ENCODE data around the gene IP6K1.
"Not testable (repeated sequence)": the region's sequence is repeated elsewhere in the genome, so short reads cannot be mapped to it uniquely, and the experiment has no call there.

- not testable (repeated sequence) for TF ChIP-seq CTCF (conservative IDR thresholded peaks at IDR 0.05; ENCODE audit: low read depth in 2 of 2); JUNB (IDR thresholded peaks at IDR 0.05; ENCODE audit: unreplicated experiment); ETS1 (IDR thresholded peaks at IDR 0.05); EZH2 (IDR thresholded peaks at IDR 0.05; ENCODE audit: low read depth, unreplicated experiment); ZNF331 (CRISPR knock-in tag; IDR thresholded peaks at IDR 0.05; ENCODE audit: low read depth); EZH2phosphoT487 (IDR thresholded peaks at IDR 0.05; ENCODE audit: unreplicated experiment); POLR2AphosphoS5 (IDR thresholded peaks at IDR 0.05; ENCODE audit: low read depth); NANOG (IDR thresholded peaks at IDR 0.05; ENCODE audit: borderline replicate concordance); STAT1 (IDR thresholded peaks at IDR 0.05; ENCODE audit: unreplicated experiment); CREB1 (CRISPR knock-in tag; IDR thresholded peaks at IDR 0.05; ENCODE audit: low read depth)
- TF ChIP-seq, protein P1, sequence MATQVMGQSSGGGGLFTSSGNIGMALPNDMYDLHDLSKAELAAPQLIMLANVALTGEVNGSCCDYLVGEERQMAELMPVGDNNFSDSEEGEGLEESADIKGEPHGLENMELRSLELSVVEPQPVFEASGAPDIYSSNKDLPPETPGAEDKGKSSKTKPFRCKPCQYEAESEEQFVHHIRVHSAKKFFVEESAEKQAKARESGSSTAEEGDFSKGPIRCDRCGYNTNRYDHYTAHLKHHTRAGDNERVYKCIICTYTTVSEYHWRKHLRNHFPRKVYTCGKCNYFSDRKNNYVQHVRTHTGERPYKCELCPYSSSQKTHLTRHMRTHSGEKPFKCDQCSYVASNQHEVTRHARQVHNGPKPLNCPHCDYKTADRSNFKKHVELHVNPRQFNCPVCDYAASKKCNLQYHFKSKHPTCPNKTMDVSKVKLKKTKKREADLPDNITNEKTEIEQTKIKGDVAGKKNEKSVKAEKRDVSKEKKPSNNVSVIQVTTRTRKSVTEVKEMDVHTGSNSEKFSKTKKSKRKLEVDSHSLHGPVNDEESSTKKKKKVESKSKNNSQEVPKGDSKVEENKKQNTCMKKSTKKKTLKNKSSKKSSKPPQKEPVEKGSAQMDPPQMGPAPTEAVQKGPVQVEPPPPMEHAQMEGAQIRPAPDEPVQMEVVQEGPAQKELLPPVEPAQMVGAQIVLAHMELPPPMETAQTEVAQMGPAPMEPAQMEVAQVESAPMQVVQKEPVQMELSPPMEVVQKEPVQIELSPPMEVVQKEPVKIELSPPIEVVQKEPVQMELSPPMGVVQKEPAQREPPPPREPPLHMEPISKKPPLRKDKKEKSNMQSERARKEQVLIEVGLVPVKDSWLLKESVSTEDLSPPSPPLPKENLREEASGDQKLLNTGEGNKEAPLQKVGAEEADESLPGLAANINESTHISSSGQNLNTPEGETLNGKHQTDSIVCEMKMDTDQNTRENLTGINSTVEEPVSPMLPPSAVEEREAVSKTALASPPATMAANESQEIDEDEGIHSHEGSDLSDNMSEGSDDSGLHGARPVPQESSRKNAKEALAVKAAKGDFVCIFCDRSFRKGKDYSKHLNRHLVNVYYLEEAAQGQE (IDR thresholded peaks at IDR 0.05; ENCODE audit: unreplicated experiment): not testable (repeated sequence)
- TF ChIP-seq, protein P2, sequence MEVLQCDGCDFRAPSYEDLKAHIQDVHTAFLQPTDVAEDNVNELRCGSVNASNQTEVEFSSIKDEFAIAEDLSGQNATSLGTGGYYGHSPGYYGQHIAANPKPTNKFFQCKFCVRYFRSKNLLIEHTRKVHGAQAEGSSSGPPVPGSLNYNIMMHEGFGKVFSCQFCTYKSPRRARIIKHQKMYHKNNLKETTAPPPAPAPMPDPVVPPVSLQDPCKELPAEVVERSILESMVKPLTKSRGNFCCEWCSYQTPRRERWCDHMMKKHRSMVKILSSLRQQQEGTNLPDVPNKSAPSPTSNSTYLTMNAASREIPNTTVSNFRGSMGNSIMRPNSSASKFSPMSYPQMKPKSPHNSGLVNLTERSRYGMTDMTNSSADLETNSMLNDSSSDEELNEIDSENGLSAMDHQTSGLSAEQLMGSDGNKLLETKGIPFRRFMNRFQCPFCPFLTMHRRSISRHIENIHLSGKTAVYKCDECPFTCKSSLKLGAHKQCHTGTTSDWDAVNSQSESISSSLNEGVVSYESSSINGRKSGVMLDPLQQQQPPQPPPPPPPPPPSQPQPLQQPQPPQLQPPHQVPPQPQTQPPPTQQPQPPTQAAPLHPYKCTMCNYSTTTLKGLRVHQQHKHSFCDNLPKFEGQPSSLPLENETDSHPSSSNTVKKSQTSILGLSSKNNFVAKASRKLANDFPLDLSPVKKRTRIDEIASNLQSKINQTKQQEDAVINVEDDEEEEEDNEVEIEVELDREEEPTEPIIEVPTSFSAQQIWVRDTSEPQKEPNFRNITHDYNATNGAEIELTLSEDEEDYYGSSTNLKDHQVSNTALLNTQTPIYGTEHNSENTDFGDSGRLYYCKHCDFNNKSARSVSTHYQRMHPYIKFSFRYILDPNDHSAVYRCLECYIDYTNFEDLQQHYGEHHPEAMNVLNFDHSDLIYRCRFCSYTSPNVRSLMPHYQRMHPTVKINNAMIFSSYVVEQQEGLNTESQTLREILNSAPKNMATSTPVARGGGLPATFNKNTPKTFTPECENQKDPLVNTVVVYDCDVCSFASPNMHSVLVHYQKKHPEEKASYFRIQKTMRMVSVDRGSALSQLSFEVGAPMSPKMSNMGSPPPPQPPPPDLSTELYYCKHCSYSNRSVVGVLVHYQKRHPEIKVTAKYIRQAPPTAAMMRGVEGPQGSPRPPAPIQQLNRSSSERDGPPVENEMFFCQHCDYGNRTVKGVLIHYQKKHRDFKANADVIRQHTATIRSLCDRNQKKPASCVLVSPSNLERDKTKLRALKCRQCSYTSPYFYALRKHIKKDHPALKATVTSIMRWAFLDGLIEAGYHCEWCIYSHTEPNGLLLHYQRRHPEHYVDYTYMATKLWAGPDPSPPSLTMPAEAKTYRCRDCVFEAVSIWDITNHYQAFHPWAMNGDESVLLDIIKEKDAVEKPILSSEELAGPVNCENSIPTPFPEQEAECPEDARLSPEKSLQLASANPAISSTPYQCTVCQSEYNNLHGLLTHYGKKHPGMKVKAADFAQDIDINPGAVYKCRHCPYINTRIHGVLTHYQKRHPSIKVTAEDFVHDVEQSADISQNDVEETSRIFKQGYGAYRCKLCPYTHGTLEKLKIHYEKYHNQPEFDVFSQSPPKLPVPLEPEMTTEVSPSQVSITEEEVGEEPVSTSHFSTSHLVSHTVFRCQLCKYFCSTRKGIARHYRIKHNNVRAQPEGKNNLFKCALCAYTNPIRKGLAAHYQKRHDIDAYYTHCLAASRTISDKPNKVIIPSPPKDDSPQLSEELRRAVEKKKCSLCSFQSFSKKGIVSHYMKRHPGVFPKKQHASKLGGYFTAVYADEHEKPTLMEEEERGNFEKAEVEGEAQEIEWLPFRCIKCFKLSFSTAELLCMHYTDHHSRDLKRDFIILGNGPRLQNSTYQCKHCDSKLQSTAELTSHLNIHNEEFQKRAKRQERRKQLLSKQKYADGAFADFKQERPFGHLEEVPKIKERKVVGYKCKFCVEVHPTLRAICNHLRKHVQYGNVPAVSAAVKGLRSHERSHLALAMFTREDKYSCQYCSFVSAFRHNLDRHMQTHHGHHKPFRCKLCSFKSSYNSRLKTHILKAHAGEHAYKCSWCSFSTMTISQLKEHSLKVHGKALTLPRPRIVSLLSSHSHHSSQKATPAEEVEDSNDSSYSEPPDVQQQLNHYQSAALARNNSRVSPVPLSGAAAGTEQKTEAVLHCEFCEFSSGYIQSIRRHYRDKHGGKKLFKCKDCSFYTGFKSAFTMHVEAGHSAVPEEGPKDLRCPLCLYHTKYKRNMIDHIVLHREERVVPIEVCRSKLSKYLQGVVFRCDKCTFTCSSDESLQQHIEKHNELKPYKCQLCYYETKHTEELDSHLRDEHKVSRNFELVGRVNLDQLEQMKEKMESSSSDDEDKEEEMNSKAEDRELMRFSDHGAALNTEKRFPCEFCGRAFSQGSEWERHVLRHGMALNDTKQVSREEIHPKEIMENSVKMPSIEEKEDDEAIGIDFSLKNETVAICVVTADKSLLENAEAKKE (CRISPR knock-in tag; IDR thresholded peaks at IDR 0.05): not testable (repeated sequence)
Measured at GRCh38 chr3:49694409-49695070, 91.8 kb downstream of the IP6K1 start.

Data from GM23338 (cell line).